H1 (cell line): Measurements from ENCODE around the gene DOHH.

Experiments used
- BCL11A ChIP-seq, 2 experiments: IDR thresholded peaks; one replicate each; pipeline ENCODE4 v1.6.1; 2011; ENCODE audit warnings: low read depth in 2 of 2, low read length in 2 of 2, mild to moderate bottlenecking in 2 of 2
- EGR1 ChIP-seq: IDR thresholded peaks from 2 replicates; pipeline ENCODE4 v1.6.1; 2011; ENCODE audit warnings: low read depth, low read length, borderline replicate concordance
- JUN ChIP-seq: IDR thresholded peaks from 2 replicates; pipeline ENCODE4 v1.6.1; 2011; ENCODE audit warnings: low read depth, mild to moderate bottlenecking, improper control_type of control experiment, low read length
- KDM5A ChIP-seq: fragments of 200-600 bp; IDR thresholded peaks from 2 replicates; pipeline ENCODE4 v1.7.1; 2012; ENCODE audit warnings: mild to moderate bottlenecking, low read length, inconsistent platforms, mixed read lengths
- POLR2A ChIP-seq, 2 experiments: IDR thresholded peaks; 1 replicate in 1 of 2; 2 replicates in 1 of 2; pipeline ENCODE4 v1.6.1; 2011; ENCODE audit warnings: low read depth in 2 of 2, low read length in 2 of 2, mild to moderate bottlenecking in 2 of 2; ENCODE audit errors: control extremely low read depth in 1 of 2
- POLR2AphosphoS5 ChIP-seq: IDR thresholded peaks from 2 replicates; pipeline ENCODE4 v1.6.1; 2011; ENCODE audit warnings: low read depth, low read length
- RAD21 ChIP-seq, 2 experiments: IDR thresholded peaks in 1 of 2; conservative IDR thresholded peaks in 1 of 2; 2 replicates each; pipeline ENCODE4 v1.6.1; 2011; ENCODE audit warnings: low read depth in 2 of 2, low read length in 2 of 2, improper control_type of control experiment in 1 of 2, inconsistent platforms in 1 of 2, mild to moderate bottlenecking in 1 of 2, moderate library complexity in 1 of 2
- SRF ChIP-seq: IDR thresholded peaks from 2 replicates; pipeline ENCODE4 v1.6.1; 2011; ENCODE audit warnings: mild to moderate bottlenecking, low read depth, low read length, moderate library complexity
- TEAD4 ChIP-seq: IDR thresholded peaks from 2 replicates; pipeline ENCODE4 v1.6.1; 2012; ENCODE audit warnings: low read depth, low read length, inconsistent platforms, mixed read lengths
- TF ChIP-seq, protein P1 (sequence below), 3 experiments: IDR thresholded peaks; 1 replicate in 2 of 3; 2 replicates in 1 of 3; pipeline versions ENCODE4 v1.5.1 to v1.6.1; 2011; ENCODE audit warnings: low read length in 3 of 3, mild to moderate bottlenecking in 3 of 3, inconsistent platforms in 2 of 3, low read depth in 1 of 3, moderate library complexity in 1 of 3; ENCODE audit not compliant: insufficient read depth in 1 of 3; ENCODE audit errors: control extremely low read depth in 1 of 3

DNA sequence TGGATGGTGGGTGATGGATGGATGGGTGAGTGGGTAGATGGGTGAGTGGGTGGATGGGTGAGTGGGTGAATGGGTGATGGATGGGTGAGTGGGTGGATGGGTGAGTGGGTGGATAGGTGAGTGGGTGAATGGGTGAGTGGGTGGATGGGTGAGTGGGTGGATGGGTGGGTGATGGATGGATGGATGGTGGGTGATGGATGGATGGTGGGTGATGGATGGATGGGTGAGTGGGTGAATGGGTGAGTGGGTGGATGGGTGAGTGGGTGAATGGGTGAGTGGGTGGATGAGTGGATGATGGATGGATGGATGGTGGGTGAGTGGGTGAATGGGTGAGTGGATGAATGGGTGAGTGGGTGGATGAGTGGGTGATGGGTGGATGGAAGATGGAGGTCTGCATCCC is 23.0 kb downstream of the DOHH start:
- TF ChIP-seq KDM5A = no peak
- TF ChIP-seq POLR2AphosphoS5 = no peak
- no peak for TF ChIP-seq SRF
- TF ChIP-seq JUN = no peak
- TF ChIP-seq EGR1 = no peak
- TF ChIP-seq POLR2A (IDR thresholded peaks at IDR 0.05; ENCODE audit: control extremely low read depth in 1 of 2, low read depth in 2 of 2, low read length in 2 of 2) = no peak
- TF ChIP-seq, protein P1, sequence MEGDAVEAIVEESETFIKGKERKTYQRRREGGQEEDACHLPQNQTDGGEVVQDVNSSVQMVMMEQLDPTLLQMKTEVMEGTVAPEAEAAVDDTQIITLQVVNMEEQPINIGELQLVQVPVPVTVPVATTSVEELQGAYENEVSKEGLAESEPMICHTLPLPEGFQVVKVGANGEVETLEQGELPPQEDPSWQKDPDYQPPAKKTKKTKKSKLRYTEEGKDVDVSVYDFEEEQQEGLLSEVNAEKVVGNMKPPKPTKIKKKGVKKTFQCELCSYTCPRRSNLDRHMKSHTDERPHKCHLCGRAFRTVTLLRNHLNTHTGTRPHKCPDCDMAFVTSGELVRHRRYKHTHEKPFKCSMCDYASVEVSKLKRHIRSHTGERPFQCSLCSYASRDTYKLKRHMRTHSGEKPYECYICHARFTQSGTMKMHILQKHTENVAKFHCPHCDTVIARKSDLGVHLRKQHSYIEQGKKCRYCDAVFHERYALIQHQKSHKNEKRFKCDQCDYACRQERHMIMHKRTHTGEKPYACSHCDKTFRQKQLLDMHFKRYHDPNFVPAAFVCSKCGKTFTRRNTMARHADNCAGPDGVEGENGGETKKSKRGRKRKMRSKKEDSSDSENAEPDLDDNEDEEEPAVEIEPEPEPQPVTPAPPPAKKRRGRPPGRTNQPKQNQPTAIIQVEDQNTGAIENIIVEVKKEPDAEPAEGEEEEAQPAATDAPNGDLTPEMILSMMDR (IDR thresholded peaks at IDR 0.05; ENCODE audit: control extremely low read depth in 1 of 3, insufficient read depth in 1 of 3, low read depth in 1 of 3, low read length in 3 of 3) = no peak
- TF ChIP-seq RAD21 (IDR thresholded peaks at IDR 0.05 in 1 of 2, conservative IDR thresholded peaks at IDR 0.05 in 1 of 2; ENCODE audit: low read depth in 2 of 2, low read length in 2 of 2) = no peak
- TF ChIP-seq TEAD4 = no peak
- no peak for TF ChIP-seq BCL11A (IDR thresholded peaks at IDR 0.05; ENCODE audit: low read depth in 2 of 2, low read length in 2 of 2)
